Endothelial cell of umbilical vein (primary cell): Measurements from ENCODE around the gene LRRC7. TPM values are rescaled to one million over a fixed set of nuclear protein-coding genes. Genes with fewer than 3 reads are reported as not detected.
"Not testable (repeated sequence)": the region's sequence is repeated elsewhere in the genome, so short reads cannot be mapped to it uniquely, and the experiment has no call there.

ENCODE experiments used
- BruUV-seq: library from RNA; stranded (reverse); fragments of 400-500 nt; replicated peaks from 2 replicates; lab custom pipeline; 2021; lab: Mats Ljungman, UMichigan
- CTCF ChIA-PET: fragments of 300-600, 350-600 bp; sonication (Branson Sonifier 250); formaldehyde crosslinking; loops from one replicate; lab custom pipeline; 2021; ENCODE audit warnings: antibody characterized with exemption, inconsistent platforms; lab: Charles Lee
- POLR2A ChIA-PET: fragments of 300-600, 350-600 bp; sonication (Branson Sonifier 250); formaldehyde crosslinking; loops from one replicate; lab custom pipeline; 2021; ENCODE audit warnings: antibody characterized with exemption, inconsistent platforms; lab: Charles Lee
- DNase-seq: peaks from one replicate; pipeline ENCODE4 v3.0.0-alpha.2; 2011; ENCODE audit warnings: low read depth, low spot score
- FAIRE-seq: peaks from 2 replicates; lab custom pipeline; 2011; peaks lifted over from hg19 to GRCh38; lab: Jason Lieb, UNC
- H2AFZ ChIP-seq: 2 replicates; pipeline ENCODE4 v1.6.0; 2012; ENCODE audit warnings: low read depth, low read length, control low read depth, inconsistent platforms
- H3K27ac ChIP-seq: 2 replicates; pipeline ENCODE4 v1.5.1; 2011; ENCODE audit warnings: low read depth, mild to moderate bottlenecking, control low read depth, low read length, moderate library complexity; ENCODE audit not compliant: insufficient read depth
- H3K27me3 ChIP-seq, 2 experiments: 2 replicates each; pipeline versions ENCODE4 v1.6.0 to v1.6.1; 2011; ENCODE audit warnings: low read length in 2 of 2, mixed read lengths in 1 of 2; ENCODE audit not compliant: control insufficient read depth in 2 of 2, insufficient read depth in 2 of 2
- H3K36me3 ChIP-seq, 2 experiments: 2 replicates in 1 of 2; 3 replicates in 1 of 2; pipeline ENCODE4 v1.5.1; 2011; ENCODE audit warnings: low read length in 2 of 2, mild to moderate bottlenecking in 1 of 2, moderate library complexity in 1 of 2; ENCODE audit not compliant: control insufficient read depth in 2 of 2, insufficient read depth in 2 of 2; ENCODE audit errors: extremely low read depth in 1 of 2
- H3K4me1 ChIP-seq: 3 replicates; pipeline ENCODE4 v1.5.1; 2011; ENCODE audit warnings: mild to moderate bottlenecking, low read length; ENCODE audit not compliant: control insufficient read depth, insufficient read depth; ENCODE audit errors: extremely low read depth
- H3K4me2 ChIP-seq: 2 replicates; pipeline ENCODE4 v1.6.1; 2011; ENCODE audit warnings: low read length, control low read depth, mixed read lengths; ENCODE audit not compliant: insufficient read depth
- H3K4me3 ChIP-seq, 3 experiments: fragments of 200-600 bp in 1 of 3; sonication (generic), shearing (Covaris generic) in 1 of 3; replicated peaks in 1 of 3; 2 replicates each; pipeline ENCODE4 v1.5.1; 2011 to 2016; ENCODE audit warnings: control low read depth in 3 of 3, low read length in 3 of 3, mild to moderate bottlenecking in 2 of 3, inconsistent platforms in 1 of 3, low read depth in 1 of 3, moderate library complexity in 1 of 3; ENCODE audit not compliant: insufficient read depth in 1 of 3
- H3K79me2 ChIP-seq: 2 replicates; pipeline ENCODE4 v1.6.0; 2012; ENCODE audit warnings: low read length, inconsistent platforms; ENCODE audit not compliant: control insufficient read depth, insufficient read depth
- H3K9ac ChIP-seq: replicated peaks from 2 replicates; pipeline ENCODE3; 2011; ENCODE audit warnings: low read length, control low read depth; ENCODE audit not compliant: insufficient read depth; ENCODE audit errors: extremely low read depth
- H3K9me1 ChIP-seq: replicated peaks from 3 replicates; pipeline ENCODE4 v1.6.0; 2011; ENCODE audit warnings: mild to moderate bottlenecking, low read length; ENCODE audit not compliant: control insufficient read depth, insufficient read depth; ENCODE audit errors: extremely low read depth
- H3K9me3 ChIP-seq: replicated peaks from 2 replicates; pipeline ENCODE4 v1.5.1; 2012; ENCODE audit warnings: low read length, inconsistent platforms; ENCODE audit not compliant: control insufficient read depth, insufficient read depth
- H4K20me1 ChIP-seq: replicated peaks from 2 replicates; pipeline ENCODE3; 2011; ENCODE audit warnings: mild to moderate bottlenecking, low read length; ENCODE audit not compliant: control insufficient read depth, insufficient read depth; ENCODE audit errors: extremely low read depth
- EZH2 ChIP-seq: IDR thresholded peaks from 2 replicates; pipeline ENCODE4 v1.6.1; 2012; ENCODE audit warnings: borderline replicate concordance, low read depth, mild to moderate bottlenecking, moderate library complexity, low read length, inconsistent platforms; ENCODE audit not compliant: severe bottlenecking
- FOS ChIP-seq: IDR thresholded peaks from 2 replicates; pipeline ENCODE4 v1.6.1; 2011; ENCODE audit warnings: mild to moderate bottlenecking, low read length, moderate library complexity, borderline replicate concordance; ENCODE audit not compliant: insufficient read depth
- GATA2 ChIP-seq: IDR thresholded peaks from 2 replicates; pipeline ENCODE4 v1.7.0; 2011; ENCODE audit warnings: low read depth, mild to moderate bottlenecking, moderate library complexity, mixed read lengths, low read length; ENCODE audit not compliant: insufficient read length, insufficient read depth
- JUN ChIP-seq: IDR thresholded peaks from 2 replicates; pipeline ENCODE4 v1.6.1; 2011; ENCODE audit warnings: borderline replicate concordance, low read depth; ENCODE audit not compliant: insufficient read length, insufficient read depth
- POLR2A ChIP-seq: IDR thresholded peaks from 2 replicates; pipeline ENCODE4 v1.6.1; 2012; ENCODE audit warnings: low read depth, mild to moderate bottlenecking, control low read depth, low read length
- POLR2AphosphoS5 ChIP-seq: IDR thresholded peaks from 2 replicates; pipeline ENCODE4 v1.6.1; 2012; ENCODE audit warnings: low read depth, mild to moderate bottlenecking, control low read depth, low read length, moderate library complexity; ENCODE audit not compliant: insufficient read depth
- dilution Hi-C: fragments of 300-500 bp; cut with MboI; formaldehyde crosslinking; loops from one replicate; pipeline ENCODE4 v1.15.0; 2019; ENCODE audit warnings: low sequenced_read_pairs; ENCODE audit not compliant: extremely low pct_ligation_motif_present
- intact Hi-C: fragments of 100-400 bp; cut with micrococcal nuclease; formaldehyde crosslinking; loops from one replicate; pipeline ENCODE4 v1.10.0; 2022
- polyA plus RNA-seq, 4 experiments: library from polyadenylated mRNA; depleted of rRNA in 3 of 4; stranded (reverse) in 3 of 4; unstranded in 1 of 4; fragments of >200 nt; gene quantifications; 2 replicates each; pipeline versions ENCODE4 v1.2.1 to v1.2.3, GENCODE V29; 2011 to 2012; ENCODE audit warnings: missing spikeins in 1 of 4
- total RNA-seq: library from RNA; stranded (reverse); gene quantifications from 2 replicates; pipeline ENCODE4 v1.2.3, GENCODE V29; 2021
- TF ChIP-seq, protein P1 (sequence below), 2 donors: IDR thresholded peaks; 1 replicate in 1 of 2; 2 replicates in 1 of 2; pipeline ENCODE4 v1.5.1; 2011; ENCODE audit warnings: low read length in 2 of 2, mild to moderate bottlenecking in 2 of 2, moderate library complexity in 2 of 2, control low read depth in 1 of 2, inconsistent platforms in 1 of 2, low read depth in 1 of 2; ENCODE audit not compliant: insufficient read depth in 1 of 2; ENCODE audit errors: extremely low read depth in 1 of 2
- TF ChIP-seq, protein P2 (sequence below): IDR thresholded peaks from 2 replicates; pipeline ENCODE4 v1.6.1; 2011; ENCODE audit not compliant: insufficient read depth, insufficient read length

Gene LRRC7
- total and polyA plus RNA-seq, 2 donors (not counting 3 experiments of a cell fraction or from before 2014, with no cell fraction given): 0.11 to 0.58 TPM

DNA sequence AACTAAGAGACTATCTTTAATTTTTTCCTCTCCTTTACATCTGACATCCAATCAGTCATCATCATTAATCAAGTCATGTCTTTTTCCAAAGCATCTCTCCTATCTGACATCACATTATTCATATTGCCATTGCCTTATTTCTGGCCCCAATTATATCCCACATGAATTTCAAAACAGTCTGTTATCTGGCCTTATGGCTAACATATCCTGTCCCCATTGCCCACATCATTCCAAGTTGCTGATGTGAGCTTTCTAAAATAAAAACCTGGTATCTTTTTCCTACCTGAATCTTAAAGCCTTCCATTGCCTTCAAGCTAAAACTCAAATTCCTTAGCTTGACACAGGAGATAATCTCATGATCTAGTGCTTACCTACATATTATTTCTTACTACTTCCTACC is 353.8 kb downstream of the LRRC7 start:
- H3K4me2 ChIP-seq: no peak overlapping the region
- no peak overlapping the region for H3K27ac ChIP-seq
- ChIA-PET POLR2A (no interaction called here), CTCF (no interaction called here)
- dilution Hi-C loops: no loop called here
- no peak for FAIRE-seq
- no peaks in the 10 kb centered on the region for H3K36me3 ChIP-seq
- H3K9ac ChIP-seq: no peak overlapping the region
- no peak overlapping the region for H3K4me3 ChIP-seq
- H4K20me1 ChIP-seq: no peaks in the 10 kb centered on the region
- H2AFZ ChIP-seq: no peak overlapping the region
- H3K9me3 ChIP-seq: no peaks in the 10 kb centered on the region
- H3K9me1 ChIP-seq: no peaks in the 10 kb centered on the region
- DNase-seq: no peak
- no TSS peak for BruUV-seq
- no peaks in the 10 kb centered on the region for H3K79me2 ChIP-seq
- TF ChIP-seq EZH2 (no peak), POLR2AphosphoS5 (no peak), FOS (no peak), POLR2A (no peak), JUN (no peak), GATA2 (no peak)
- TF ChIP-seq, protein P1, sequence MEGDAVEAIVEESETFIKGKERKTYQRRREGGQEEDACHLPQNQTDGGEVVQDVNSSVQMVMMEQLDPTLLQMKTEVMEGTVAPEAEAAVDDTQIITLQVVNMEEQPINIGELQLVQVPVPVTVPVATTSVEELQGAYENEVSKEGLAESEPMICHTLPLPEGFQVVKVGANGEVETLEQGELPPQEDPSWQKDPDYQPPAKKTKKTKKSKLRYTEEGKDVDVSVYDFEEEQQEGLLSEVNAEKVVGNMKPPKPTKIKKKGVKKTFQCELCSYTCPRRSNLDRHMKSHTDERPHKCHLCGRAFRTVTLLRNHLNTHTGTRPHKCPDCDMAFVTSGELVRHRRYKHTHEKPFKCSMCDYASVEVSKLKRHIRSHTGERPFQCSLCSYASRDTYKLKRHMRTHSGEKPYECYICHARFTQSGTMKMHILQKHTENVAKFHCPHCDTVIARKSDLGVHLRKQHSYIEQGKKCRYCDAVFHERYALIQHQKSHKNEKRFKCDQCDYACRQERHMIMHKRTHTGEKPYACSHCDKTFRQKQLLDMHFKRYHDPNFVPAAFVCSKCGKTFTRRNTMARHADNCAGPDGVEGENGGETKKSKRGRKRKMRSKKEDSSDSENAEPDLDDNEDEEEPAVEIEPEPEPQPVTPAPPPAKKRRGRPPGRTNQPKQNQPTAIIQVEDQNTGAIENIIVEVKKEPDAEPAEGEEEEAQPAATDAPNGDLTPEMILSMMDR (IDR thresholded peaks at IDR 0.05; ENCODE audit: extremely low read depth in 1 of 2, insufficient read depth in 1 of 2, low read depth in 1 of 2, low read length in 2 of 2): no peak
- TF ChIP-seq, protein P2, sequence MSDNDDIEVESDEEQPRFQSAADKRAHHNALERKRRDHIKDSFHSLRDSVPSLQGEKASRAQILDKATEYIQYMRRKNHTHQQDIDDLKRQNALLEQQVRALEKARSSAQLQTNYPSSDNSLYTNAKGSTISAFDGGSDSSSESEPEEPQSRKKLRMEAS: no peak
- H3K4me1 ChIP-seq: no peaks in the 10 kb centered on the region
- no peaks in the 10 kb centered on the region for H3K27me3 ChIP-seq
- intact Hi-C loops: no loop called here

DNA sequence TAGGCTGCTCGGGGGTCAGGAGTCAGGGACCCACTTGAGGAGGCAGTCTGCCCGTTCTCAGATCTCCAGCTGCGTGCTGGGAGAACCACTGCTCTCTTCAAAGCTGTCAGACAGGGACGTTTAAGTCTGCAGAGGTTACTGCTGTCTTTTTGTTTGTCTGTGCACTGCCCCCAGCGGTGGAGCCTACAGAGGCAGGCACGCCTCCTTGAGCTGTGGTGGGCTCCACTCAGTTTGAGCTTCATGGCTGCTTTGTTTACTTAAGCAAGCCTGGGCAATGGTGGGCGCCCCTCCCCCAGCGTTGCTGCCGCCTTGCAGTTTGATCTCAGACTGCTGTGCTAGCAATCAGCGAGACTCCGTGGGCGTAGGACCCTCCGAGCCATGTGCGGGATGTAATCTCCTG is 360.5 kb downstream of the LRRC7 start:
- BruUV-seq, H3K4me1 ChIP-seq, H2AFZ ChIP-seq, dilution Hi-C loops, intact Hi-C loops, POLR2A ChIA-PET, H3K36me3 ChIP-seq, H4K20me1 ChIP-seq, H3K9me3 ChIP-seq, CTCF ChIA-PET, H3K27me3 ChIP-seq, H3K79me2 ChIP-seq, DNase-seq, H3K27ac ChIP-seq, H3K4me2 ChIP-seq, H3K9me1 ChIP-seq, FAIRE-seq, H3K9ac ChIP-seq, H3K4me3 ChIP-seq: not testable (repeated sequence)
